Astrocyte (in vitro differentiated cells and primary cell): ENCODE data around the gene SMIM7. TPM values are rescaled to one million over a fixed set of nuclear protein-coding genes. Genes with fewer than 3 reads are reported as not detected.
A peak's percentile ranks its signal among the peaks of the same experiment; 100 is the strongest.

Source experiments
- DNase-seq: peaks from one replicate; pipeline ENCODE4 v3.0.0-alpha.2; 2010; ENCODE audit warnings: low read depth
- FAIRE-seq: peaks from 2 replicates; lab custom pipeline; 2011; peaks lifted over from hg19 to GRCh38; lab: Jason Lieb, UNC
- H2AFZ ChIP-seq: 2 replicates; pipeline ENCODE4 v1.6.0; 2012; ENCODE audit warnings: low read depth, low read length, inconsistent platforms
- H3K27ac ChIP-seq: 2 replicates; pipeline ENCODE4 v1.5.1; 2011; ENCODE audit warnings: low read depth, low read length, inconsistent platforms
- H3K27me3 ChIP-seq: 2 replicates; pipeline ENCODE4 v1.6.0; 2011; ENCODE audit warnings: low read length, inconsistent platforms; ENCODE audit not compliant: insufficient read depth
- H3K36me3 ChIP-seq: 2 replicates; pipeline ENCODE4 v1.5.1; 2011; ENCODE audit warnings: low read length, inconsistent platforms; ENCODE audit not compliant: insufficient read depth
- H3K4me1 ChIP-seq: 2 replicates; pipeline ENCODE4 v1.5.1; 2011; ENCODE audit warnings: low read length, inconsistent platforms; ENCODE audit not compliant: insufficient read depth
- H3K4me2 ChIP-seq: 2 replicates; pipeline ENCODE4 v1.6.0; 2012; ENCODE audit warnings: low read length, inconsistent platforms
- H3K4me3 ChIP-seq: 2 replicates; pipeline ENCODE4 v1.5.1; 2011; ENCODE audit warnings: low read depth, mild to moderate bottlenecking, low read length, inconsistent platforms; ENCODE audit not compliant: insufficient read depth
- H3K79me2 ChIP-seq: 2 replicates; pipeline ENCODE4 v1.6.0; 2012; ENCODE audit warnings: mild to moderate bottlenecking, low read length, inconsistent platforms; ENCODE audit not compliant: insufficient read depth
- H3K9ac ChIP-seq: 2 replicates; pipeline ENCODE4 v1.6.0; 2012; ENCODE audit warnings: mild to moderate bottlenecking, low read length, inconsistent platforms
- H3K9me3 ChIP-seq: 2 replicates; pipeline ENCODE4 v1.5.1; 2012; ENCODE audit warnings: low read depth, mild to moderate bottlenecking, low read length, inconsistent platforms; ENCODE audit not compliant: insufficient read depth
- H4K20me1 ChIP-seq: 2 replicates; pipeline ENCODE4 v1.6.0; 2012; ENCODE audit warnings: low read length, inconsistent platforms; ENCODE audit not compliant: insufficient read depth
- H3K27ac Mint-ChIP-seq: one replicate; pipeline ENCODE4 v1.8.0; 2021; ENCODE audit warnings: mild to moderate bottlenecking, mixed read lengths; ENCODE audit not compliant: unreplicated experiment
- H3K27me3 Mint-ChIP-seq: one replicate; pipeline ENCODE4 v1.8.0; 2021; ENCODE audit warnings: low read depth, mixed read lengths; ENCODE audit not compliant: unreplicated experiment
- H3K36me3 Mint-ChIP-seq: one replicate; pipeline ENCODE4 v1.8.0; 2021; ENCODE audit warnings: low read depth, mixed read lengths; ENCODE audit not compliant: unreplicated experiment
- H3K4me1 Mint-ChIP-seq: one replicate; pipeline ENCODE4 v1.8.0; 2021; ENCODE audit warnings: low read depth, mixed read lengths; ENCODE audit not compliant: unreplicated experiment
- H3K4me3 Mint-ChIP-seq: one replicate; pipeline ENCODE4 v1.8.0; 2021; ENCODE audit warnings: mild to moderate bottlenecking, moderate library complexity, mixed read lengths; ENCODE audit not compliant: unreplicated experiment
- H3K9me3 Mint-ChIP-seq: one replicate; pipeline ENCODE4 v1.8.0; 2021; ENCODE audit warnings: mild to moderate bottlenecking, mixed read lengths; ENCODE audit not compliant: unreplicated experiment
- CTCF ChIP-seq: IDR thresholded peaks from 2 replicates; pipeline ENCODE4 v1.5.1; 2011; ENCODE audit warnings: low read depth, mild to moderate bottlenecking, inconsistent platforms, low read length, moderate library complexity; ENCODE audit not compliant: insufficient read depth
- EZH2 ChIP-seq: IDR thresholded peaks from 2 replicates; pipeline ENCODE4 v1.6.1; 2012; ENCODE audit warnings: mild to moderate bottlenecking, low read length, inconsistent platforms; ENCODE audit not compliant: insufficient read depth
- total RNA-seq: library from RNA; stranded (reverse); gene quantifications from 2 replicates; pipeline ENCODE4 v1.2.1, GENCODE V29; 2021

SMIM7 gene
- total RNA-seq, 1 donor from 2014 or later: 45.3 TPM

- FAIRE-seq: no peak
These were observed 42.2 kb upstream of the SMIM7 start for GRCh38 chr19:16702123-16702522.

DNA sequence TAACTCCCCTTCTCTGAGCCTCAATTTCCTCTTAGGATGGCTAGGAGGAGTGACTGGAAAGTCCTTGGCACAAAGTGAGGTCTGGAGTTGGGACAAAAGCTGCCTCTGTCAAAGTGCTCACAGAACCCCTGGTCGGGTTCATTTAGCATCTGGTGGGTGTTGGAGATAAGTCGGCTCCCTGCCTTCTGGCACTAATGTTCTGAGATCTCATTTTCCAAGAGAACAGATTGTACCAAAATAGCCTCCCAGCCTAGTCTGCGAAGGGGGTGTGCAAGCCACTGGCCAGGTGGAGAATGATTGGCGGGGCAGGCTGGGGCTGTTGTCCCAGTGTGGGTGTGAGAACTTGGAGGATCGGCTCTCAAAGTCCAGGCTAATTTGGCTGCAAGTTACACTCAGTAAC is 39.0 kb upstream of the SMIM7 start:
- H3K4me1 Mint-ChIP-seq: peaks cover 3% of the 10 kb centered on the region
- TF ChIP-seq CTCF (no peak), EZH2 (no peak)
- peaks cover 4% of the 10 kb centered on the region for H3K27me3 Mint-ChIP-seq
- H3K9me3 Mint-ChIP-seq: no peaks in the 10 kb centered on the region
- H3K9me3 ChIP-seq: no peaks in the 10 kb centered on the region
- H3K4me3 ChIP-seq: no peak overlapping the region
- H3K79me2 ChIP-seq: no peaks in the 10 kb centered on the region
- H3K4me3 Mint-ChIP-seq: no peak overlapping the region
- H3K36me3 Mint-ChIP-seq: no peaks in the 10 kb centered on the region
- H2AFZ ChIP-seq: no peak overlapping the region
- H3K4me1 ChIP-seq: no peaks in the 10 kb centered on the region
- no peak for DNase-seq
- H3K4me2 ChIP-seq: no peak overlapping the region
- H3K27ac ChIP-seq: no peak overlapping the region
- H4K20me1 ChIP-seq: no peaks in the 10 kb centered on the region
- H3K27ac Mint-ChIP-seq: no peak overlapping the region
- no peaks in the 10 kb centered on the region for H3K36me3 ChIP-seq
- FAIRE-seq: no peak
- no peaks in the 10 kb centered on the region for H3K27me3 ChIP-seq
- no peak overlapping the region for H3K9ac ChIP-seq

More at GRCh38 chr19:16702123-16702522, 42.2 kb upstream of the SMIM7 start:
- no peak overlapping the region for H3K4me3 ChIP-seq
- H3K79me2 ChIP-seq: no peaks in the 10 kb centered on the region
- H3K9me3 ChIP-seq: no peaks in the 10 kb centered on the region
- H3K27ac ChIP-seq: no peak overlapping the region
- DNase-seq: peak; percentile 35
- H3K27ac Mint-ChIP-seq: no peak overlapping the region
- H3K4me1 Mint-ChIP-seq: peaks cover 3% of the 10 kb centered on the region
- peaks cover 2% of the 10 kb centered on the region for H3K27me3 ChIP-seq
- no peak overlapping the region for H3K4me3 Mint-ChIP-seq
- no peaks in the 10 kb centered on the region for H3K4me1 ChIP-seq
- H3K9me3 Mint-ChIP-seq: no peaks in the 10 kb centered on the region
- H3K36me3 ChIP-seq: no peaks in the 10 kb centered on the region
- no peak for TF ChIP-seq EZH2
- TF ChIP-seq CTCF: no peak
- no peaks in the 10 kb centered on the region for H4K20me1 ChIP-seq
- H3K36me3 Mint-ChIP-seq: no peaks in the 10 kb centered on the region
- peaks cover 5% of the 10 kb centered on the region for H3K27me3 Mint-ChIP-seq
- H3K4me2 ChIP-seq: no peak overlapping the region
- H3K9ac ChIP-seq: no peak overlapping the region
- H2AFZ ChIP-seq: no peak overlapping the region

DNA sequence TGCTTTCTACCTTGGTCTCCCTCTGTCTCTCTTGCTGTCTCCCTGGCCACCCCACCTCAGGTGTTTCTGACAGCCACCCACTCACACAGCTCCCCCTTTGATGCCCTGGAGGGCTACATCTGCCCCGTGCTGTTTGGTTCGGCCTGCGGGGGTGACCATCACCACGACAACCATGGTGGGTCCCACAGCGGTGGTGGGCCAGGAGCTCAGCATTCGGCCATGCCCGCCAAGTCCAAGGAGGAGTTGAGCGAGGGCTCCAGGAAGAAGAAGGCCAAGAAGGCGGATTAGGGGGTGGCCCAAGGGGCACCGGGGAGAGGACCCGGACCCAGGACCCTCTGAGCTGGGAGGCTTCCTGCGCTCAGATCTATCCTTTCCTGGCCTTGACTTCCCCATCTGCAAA is 28.1 kb upstream of the SMIM7 start:
- no peak overlapping the region for H3K4me3 Mint-ChIP-seq
- FAIRE-seq: no peak
- no peaks in the 10 kb centered on the region for H3K36me3 Mint-ChIP-seq
- Histone ChIP-seq H3K79me2 (no peaks in the 10 kb centered on the region), H3K27ac (no peak overlapping the region), H4K20me1 (no peaks in the 10 kb centered on the region), H3K9ac (no peak overlapping the region), H3K27me3 (no peaks in the 10 kb centered on the region), H3K4me2 (no peak overlapping the region), H2AFZ (no peak overlapping the region), H3K36me3 (no peaks in the 10 kb centered on the region), H3K4me1 (peaks cover 5% of the 10 kb centered on the region), H3K4me3 (no peak overlapping the region), H3K9me3 (no peaks in the 10 kb centered on the region)
- H3K9me3 Mint-ChIP-seq: peaks cover 2% of the 10 kb centered on the region
- no peak overlapping the region for H3K27ac Mint-ChIP-seq
- no peaks in the 10 kb centered on the region for H3K27me3 Mint-ChIP-seq
- no peak for TF ChIP-seq CTCF
- TF ChIP-seq EZH2: no peak
- no peak for DNase-seq
- peaks cover 6% of the 10 kb centered on the region for H3K4me1 Mint-ChIP-seq
